NCI-H526 (cell line): ENCODE results near the gene DPP4.
"Not testable (repeated sequence)": the region's sequence is repeated elsewhere in the genome, so short reads cannot be mapped to it uniquely, and the experiment has no call there.

Experiments used
- DNase-seq, 2 experiments: peaks; one replicate each; lab custom pipeline; 2025; lab: John Stamatoyannopoulos, UW

Gene DPP4

GRCh38 chr2:162058973-162059668, 14.9 kb downstream of the DPP4 start:
- DNase-seq = no peak

- DNase-seq = no peak
Measured at GRCh38 chr2:162057426-162057825, 16.6 kb downstream of the DPP4 start.

GRCh38 chr2:162056796-162057399, 17.1 kb downstream of the DPP4 start:
- DNase-seq = no peak

- no peak for DNase-seq
Measured at GRCh38 chr2:162053808-162054155, 20.2 kb downstream of the DPP4 start.

GRCh38 chr2:162053066-162053807, 20.8 kb downstream of the DPP4 start:
- DNase-seq = no peak

- DNase-seq = no peak
Measured at GRCh38 chr2:162050513-162050961, 23.5 kb downstream of the DPP4 start.

GRCh38 chr2:162049089-162049488, 24.9 kb downstream of the DPP4 start:
- not testable (repeated sequence) for DNase-seq

GRCh38 chr2:162044586-162044985, 29.4 kb downstream of the DPP4 start:
- DNase-seq = no peak

- DNase-seq = no peak
Measured at GRCh38 chr2:162043132-162043531, 30.9 kb downstream of the DPP4 start.

GRCh38 chr2:162041485-162041884, 32.5 kb downstream of the DPP4 start:
- DNase-seq = no peak

- DNase-seq = no peak
Measured at GRCh38 chr2:162038725-162039124, 35.3 kb downstream of the DPP4 start.

- DNase-seq = no peak
Measured at GRCh38 chr2:162037886-162038285, 36.1 kb downstream of the DPP4 start.

- DNase-seq = no peak
Measured at GRCh38 chr2:162037028-162037795, 36.8 kb downstream of the DPP4 start.

GRCh38 chr2:162035981-162036380, 38.0 kb downstream of the DPP4 start:
- no peak for DNase-seq

- DNase-seq = no peak
Measured at GRCh38 chr2:162030363-162031190, 43.4 kb downstream of the DPP4 start.

- no peak for DNase-seq
Measured at GRCh38 chr2:162029287-162029901, 44.6 kb downstream of the DPP4 start.

- no peak for DNase-seq
Measured at GRCh38 chr2:162028511-162028910, 45.5 kb downstream of the DPP4 start.

GRCh38 chr2:162025121-162025911, 48.7 kb downstream of the DPP4 start:
- no peak for DNase-seq

GRCh38 chr2:162022290-162022945, 51.6 kb downstream of the DPP4 start:
- no peak for DNase-seq
